LHCN-M2 (cell line): ENCODE results near the gene WNT8A. TPM values are rescaled to one million over a fixed set of nuclear protein-coding genes. Genes with fewer than 3 reads are reported as not detected.

ENCODE experiments used
- DNase-seq: peaks from one replicate; pipeline ENCODE4 v3.0.0-alpha.2; 2012; ENCODE audit warnings: low read depth
- total RNA-seq: library from RNA; depleted of rRNA; stranded (reverse); fragments of >200 nt; gene quantifications from 2 replicates; pipeline ENCODE4 v1.2.3, GENCODE V29; 2014; rRNA removed

WNT8A gene
- total RNA-seq, 1 experiment from 2014 or later, result not detected

DNA sequence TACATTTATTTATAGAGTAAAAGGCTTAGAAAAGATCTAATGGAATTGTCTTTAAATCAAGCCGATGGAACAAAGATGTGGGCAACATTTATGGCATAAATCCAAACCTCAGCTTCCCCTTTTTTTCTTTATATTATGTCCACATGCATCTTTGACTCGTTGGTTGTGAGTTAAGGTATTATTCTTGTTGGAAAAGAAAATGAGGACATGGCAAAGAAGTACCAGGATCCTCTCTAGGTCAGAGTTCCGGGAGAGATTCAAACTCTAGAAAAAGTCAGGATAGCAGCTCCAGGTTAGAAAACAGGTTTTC is 55.9 kb downstream of the WNT8A start:
- DNase-seq, result no peak

DNA sequence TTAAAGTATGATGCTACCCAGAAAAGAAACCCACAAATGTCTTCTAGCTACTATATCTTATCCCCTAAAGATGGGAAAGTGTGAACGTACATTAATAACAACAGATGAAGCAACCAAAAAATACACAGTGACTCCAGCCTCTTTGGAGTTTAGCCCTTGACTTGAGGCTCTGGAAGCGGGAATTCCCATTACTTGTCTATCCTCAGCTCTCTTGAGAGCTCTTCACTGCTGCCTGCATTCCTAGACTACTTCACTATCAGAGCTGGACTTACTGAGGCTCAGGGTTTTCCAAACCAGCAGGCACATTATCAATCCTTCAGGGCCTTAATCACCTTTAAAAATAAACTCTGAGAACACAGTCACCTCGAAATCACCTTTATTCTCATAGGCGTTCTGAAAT is 56.4 kb downstream of the WNT8A start:
- no peak for DNase-seq

Other genes with a start within 250 kb of the WNT8A start
- gene MYOT, start 216.2 kb upstream of the WNT8A start, total RNA-seq, result 0.46 TPM in 1 of 2 replicates, not detected in the other
- not detected in 2 replicates for gene PKD2L2, start 194.6 kb upstream of the WNT8A start, total RNA-seq
- 11.5 and 20.8 TPM in 2 replicates for gene FAM13B, start 51.0 kb upstream of the WNT8A start, total RNA-seq
- gene NME5, start 55.4 kb downstream of the WNT8A start, total RNA-seq, result 0.17 TPM in 1 of 2 replicates, not detected in the other
- gene BRD8, start 94.6 kb downstream of the WNT8A start, total RNA-seq, result 49.1 and 60.0 TPM in 2 replicates
- 108 and 113 TPM in 2 replicates for gene KIF20A, start 95.1 kb downstream of the WNT8A start, total RNA-seq
- gene CDC23, start 129.3 kb downstream of the WNT8A start, total RNA-seq, result 27.0 and 27.4 TPM in 2 replicates
- gene GFRA3, start 190.6 kb downstream of the WNT8A start, total RNA-seq, result not detected in 2 replicates
- gene CDC25C, start 247.8 kb downstream of the WNT8A start, total RNA-seq, result 16.9 and 18.3 TPM in 2 replicates